Hepatocyte (in vitro differentiated cells): ENCODE measurements around the gene ST3GAL4. TPM values are rescaled to one million over a fixed set of nuclear protein-coding genes. Genes with fewer than 3 reads are reported as not detected.

Experiments used
- DNase-seq: peaks from one replicate; pipeline ENCODE4 v3.0.0-alpha.2; 2016; ENCODE audit warnings: low spot score
- H2AFZ ChIP-seq: fragments of 200-600 bp; sonication (generic); 2 replicates; pipeline ENCODE4 v1.6.0; 2016; ENCODE audit warnings: antibody characterized with exemption, mild to moderate bottlenecking
- H3K27ac ChIP-seq: fragments of 200-600 bp; sonication (generic); 2 replicates; pipeline ENCODE4 v1.5.1; 2016; ENCODE audit warnings: mild to moderate bottlenecking
- H3K27me3 ChIP-seq: fragments of 200-600 bp; sonication (generic); 2 replicates; pipeline ENCODE4 v1.6.1; 2016
- H3K36me3 ChIP-seq: fragments of 200-600 bp; sonication (generic); replicated peaks from 2 replicates; pipeline ENCODE4 v1.5.1; 2016; ENCODE audit warnings: low read depth; ENCODE audit not compliant: insufficient read depth
- H3K4me1 ChIP-seq: fragments of 200-600 bp; sonication (generic); 2 replicates; pipeline ENCODE4 v1.5.1; 2016; ENCODE audit warnings: mild to moderate bottlenecking, moderate library complexity; ENCODE audit not compliant: insufficient read depth
- H3K4me2 ChIP-seq: fragments of 200-600 bp; sonication (generic); 2 replicates; pipeline ENCODE4 v1.6.0; 2016
- H3K4me3 ChIP-seq: fragments of 200-600 bp; sonication (generic); 2 replicates; pipeline ENCODE4 v1.5.1; 2016; ENCODE audit warnings: mild to moderate bottlenecking
- H3K79me2 ChIP-seq: fragments of 200-600 bp; sonication (generic); 2 replicates; pipeline ENCODE4 v1.6.0; 2017; ENCODE audit warnings: mild to moderate bottlenecking
- H3K9me2 ChIP-seq: fragments of 200-600 bp; sonication (generic); replicated peaks from 2 replicates; pipeline ENCODE4 v1.6.0; 2017; ENCODE audit warnings: mild to moderate bottlenecking; ENCODE audit not compliant: insufficient read depth
- H3K9me3 ChIP-seq: fragments of 200-600 bp; sonication (generic); 2 replicates; pipeline ENCODE4 v1.5.1; 2016; ENCODE audit warnings: low read depth, mild to moderate bottlenecking
- H4K20me1 ChIP-seq: fragments of 200-600 bp; sonication (generic); 2 replicates; pipeline ENCODE4 v1.6.0; 2016; ENCODE audit warnings: mild to moderate bottlenecking; ENCODE audit not compliant: insufficient read depth, poor library complexity, severe bottlenecking
- CTCF ChIP-seq: fragments of 200-600 bp; sonication (generic); IDR thresholded peaks from 2 replicates; pipeline ENCODE4 v1.5.1; 2016; ENCODE audit warnings: antibody characterized with exemption, mild to moderate bottlenecking; ENCODE audit not compliant: poor library complexity
- EZH2 ChIP-seq: fragments of 200-600 bp; sonication (generic); IDR thresholded peaks from 2 replicates; pipeline ENCODE4 v1.6.1; 2016; ENCODE audit warnings: antibody characterized with exemption, mild to moderate bottlenecking, borderline replicate concordance
- EZH2phosphoT487 ChIP-seq: fragments of 200-600 bp; sonication (generic); IDR thresholded peaks from one replicate; pipeline ENCODE4 v1.6.1; 2018; ENCODE audit warnings: antibody characterized with exemption, mild to moderate bottlenecking, low read depth, moderate library complexity; ENCODE audit not compliant: unreplicated experiment, severe bottlenecking
- WGBS: methylation state at CpG from one replicate; pipeline ENCODE4 v1.1.6; 2016; ENCODE audit warnings: low lambda C conversion rate; ENCODE audit errors: missing lambda C conversion rate; 5-methylcytosine and 5-hydroxymethylcytosine counted together
- polyA plus RNA-seq: library from polyadenylated mRNA; unstranded; fragments of >200 nt; fragmentation: Nextera tagmentation; extraction: Ambion mirVana; gene quantifications from 2 replicates; pipeline ENCODE4 v1.2.1, GENCODE V29; 2016
- total RNA-seq: library from RNA; depleted of rRNA; stranded (reverse); fragments of >200 nt; gene quantifications from 2 replicates; pipeline ENCODE4 v1.2.3, GENCODE V29; 2014

The ST3GAL4 gene
- total and polyA plus RNA-seq, 2 experiments from 2014 or later, result 31.0 to 31.5 TPM

GRCh38 chr11:126460417-126461095, 105.1 kb downstream of the ST3GAL4 start:
- no peak for DNase-seq
- Histone ChIP-seq H3K36me3 (no peaks in the 10 kb centered on the region), H3K4me1 (no peaks in the 10 kb centered on the region), H2AFZ (no peak overlapping the region), H3K4me2 (no peak overlapping the region), H3K4me3 (no peak overlapping the region), H4K20me1 (no peaks in the 10 kb centered on the region), H3K9me3 (no peaks in the 10 kb centered on the region), H3K9me2 (no peaks in the 10 kb centered on the region), H3K79me2 (no peaks in the 10 kb centered on the region), H3K27ac (no peak overlapping the region), H3K27me3 (peaks cover 7% of the 10 kb centered on the region)
- 88% methylated on average over 15 of the region's 15 CpGs for WGBS
- no peak for TF ChIP-seq CTCF
- TF ChIP-seq EZH2phosphoT487, result no peak
- TF ChIP-seq EZH2, result no peak

- no peaks in the 10 kb centered on the region for H3K9me3 ChIP-seq
- TF ChIP-seq CTCF, result no peak
- TF ChIP-seq EZH2, result no peak
- TF ChIP-seq EZH2phosphoT487, result no peak
- no peaks in the 10 kb centered on the region for H3K79me2 ChIP-seq
- H3K9me2 ChIP-seq, result no peaks in the 10 kb centered on the region
- H3K36me3 ChIP-seq, result no peaks in the 10 kb centered on the region
- H2AFZ ChIP-seq, result no peak overlapping the region
- 86% methylated on average over 8 of the region's 8 CpGs for WGBS
- H4K20me1 ChIP-seq, result no peaks in the 10 kb centered on the region
- DNase-seq, result no peak
- H3K4me3 ChIP-seq, result no peak overlapping the region
- no peak overlapping the region for H3K27ac ChIP-seq
- H3K4me2 ChIP-seq, result no peak overlapping the region
- no peaks in the 10 kb centered on the region for H3K4me1 ChIP-seq
- peaks cover 7% of the 10 kb centered on the region for H3K27me3 ChIP-seq
These were observed 105.6 kb downstream of the ST3GAL4 start for GRCh38 chr11:126461096-126461440.

GRCh38 chr11:126461996-126462395, 106.5 kb downstream of the ST3GAL4 start:
- no peaks in the 10 kb centered on the region for H4K20me1 ChIP-seq
- no peak overlapping the region for H2AFZ ChIP-seq
- H3K4me3 ChIP-seq, result no peak overlapping the region
- no peak for DNase-seq
- no peaks in the 10 kb centered on the region for H3K4me1 ChIP-seq
- WGBS, result 94% methylated on average over 6 of the region's 6 CpGs
- no peaks in the 10 kb centered on the region for H3K36me3 ChIP-seq
- no peaks in the 10 kb centered on the region for H3K9me3 ChIP-seq
- H3K9me2 ChIP-seq, result no peaks in the 10 kb centered on the region
- H3K27me3 ChIP-seq, result peaks cover 7% of the 10 kb centered on the region
- H3K4me2 ChIP-seq, result no peak overlapping the region
- H3K79me2 ChIP-seq, result no peaks in the 10 kb centered on the region
- no peak overlapping the region for H3K27ac ChIP-seq
- TF ChIP-seq EZH2, result no peak
- no peak for TF ChIP-seq CTCF
- TF ChIP-seq EZH2phosphoT487, result no peak

GRCh38 chr11:126462422-126462821, 106.9 kb downstream of the ST3GAL4 start:
- Histone ChIP-seq H3K9me2 (no peaks in the 10 kb centered on the region), H3K4me3 (no peak overlapping the region), H3K36me3 (no peaks in the 10 kb centered on the region), H3K4me1 (no peaks in the 10 kb centered on the region), H3K9me3 (no peaks in the 10 kb centered on the region), H3K4me2 (no peak overlapping the region), H3K79me2 (no peaks in the 10 kb centered on the region), H3K27ac (no peak overlapping the region), H4K20me1 (no peaks in the 10 kb centered on the region), H3K27me3 (peaks cover 7% of the 10 kb centered on the region), H2AFZ (no peak overlapping the region)
- over 99% methylated on average over 7 of the region's 7 CpGs for WGBS
- DNase-seq, result no peak
- TF ChIP-seq EZH2phosphoT487 (no peak), EZH2 (no peak), CTCF (no peak)
